WERI-Rb-1 (cell line): ENCODE results near the gene JPH2.

Experiments used
- DNase-seq: peaks from one replicate; pipeline ENCODE4 v3.0.0-alpha.2; 2020
- H3K27ac ChIP-seq: fragments of 250-450 bp; sonication (Bioruptor Pico); 2 replicates; pipeline ENCODE4 v1.5.1; 2020; ENCODE audit warnings: mild to moderate bottlenecking, moderate library complexity
- H3K27me3 ChIP-seq: fragments of 250-450 bp; sonication (Bioruptor Pico); 2 replicates; pipeline ENCODE4 v1.5.1; 2021; ENCODE audit warnings: mild to moderate bottlenecking, low read depth, moderate library complexity; ENCODE audit not compliant: insufficient read depth, severe bottlenecking
- H3K36me3 ChIP-seq: fragments of 250-450 bp; sonication (Bioruptor Pico); 2 replicates; pipeline ENCODE4 v1.5.1; 2020; ENCODE audit warnings: mild to moderate bottlenecking, moderate library complexity
- H3K4me3 ChIP-seq: 2 replicates; pipeline ENCODE4 v1.5.1; 2011; ENCODE audit warnings: low read depth, mild to moderate bottlenecking, control low read depth, low read length
- H3K9me3 ChIP-seq: fragments of 250-450 bp; sonication (Bioruptor Pico); 2 replicates; pipeline ENCODE4 v1.5.1; 2021; ENCODE audit warnings: mild to moderate bottlenecking, moderate library complexity; ENCODE audit not compliant: severe bottlenecking
- CTCF ChIP-seq: IDR thresholded peaks from 2 replicates; pipeline ENCODE4 v1.5.1; 2011; ENCODE audit warnings: low read depth, mild to moderate bottlenecking, control low read depth, inconsistent platforms, low read length

JPH2 gene

DNA sequence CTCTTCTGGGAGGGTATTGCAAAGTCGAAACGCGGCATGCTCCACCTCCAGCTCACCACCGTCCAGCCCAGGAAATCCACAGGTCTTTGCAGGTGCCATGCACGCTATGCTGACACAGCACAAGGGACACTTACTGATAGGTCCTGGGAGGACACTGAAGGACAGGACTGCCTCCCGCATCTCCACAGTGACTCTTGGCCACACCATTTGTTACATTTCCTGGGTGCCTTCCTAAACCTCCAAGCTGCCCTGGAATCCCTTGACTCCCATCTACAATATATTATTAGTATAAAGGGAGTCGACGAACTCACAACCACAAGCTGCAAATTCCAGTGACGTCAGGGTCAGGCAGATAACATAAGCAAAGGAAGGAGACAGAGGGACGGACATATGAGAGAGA is 106.9 kb downstream of the JPH2 start:
- TF ChIP-seq CTCF = no peak
- peaks cover under 1% of the 10 kb centered on the region for H3K27me3 ChIP-seq
- H3K27ac ChIP-seq = no peak overlapping the region
- DNase-seq = no peak
- H3K4me3 ChIP-seq = no peak overlapping the region
- H3K36me3 ChIP-seq = no peaks in the 10 kb centered on the region
- no peaks in the 10 kb centered on the region for H3K9me3 ChIP-seq

GRCh38 chr20:44079291-44079690 is 107.7 kb downstream of the JPH2 start:
- TF ChIP-seq CTCF = no peak
- Histone ChIP-seq H3K27me3 (peaks cover 9% of the 10 kb centered on the region), H3K27ac (no peak overlapping the region)

DNA sequence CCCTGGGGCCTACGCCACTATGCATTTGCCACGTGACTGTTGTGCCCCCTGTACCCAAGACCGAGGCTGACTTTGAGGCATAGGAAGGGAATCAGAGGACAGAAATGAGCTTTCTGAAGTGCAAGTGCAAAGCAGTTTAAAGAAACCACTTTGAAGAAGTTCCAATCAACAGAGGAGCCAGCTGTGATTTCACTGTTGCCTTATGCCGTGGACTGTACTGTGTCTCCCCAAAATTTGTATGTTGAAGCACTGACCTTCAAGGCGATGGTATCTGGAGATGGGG is 111.1 kb downstream of the JPH2 start:
- Histone ChIP-seq H3K36me3 (no peaks in the 10 kb centered on the region), H3K9me3 (no peaks in the 10 kb centered on the region), H3K4me3 (no peak overlapping the region), H3K27me3 (peaks cover 40% of the 10 kb centered on the region), H3K27ac (no peak overlapping the region)
- no peak for DNase-seq
- TF ChIP-seq CTCF = no peak

More at GRCh38 chr20:44079291-44079690, 107.7 kb downstream of the JPH2 start:
- no peak for DNase-seq
- Histone ChIP-seq H3K36me3 (no peaks in the 10 kb centered on the region), H3K4me3 (no peak overlapping the region), H3K9me3 (no peaks in the 10 kb centered on the region)

DNA sequence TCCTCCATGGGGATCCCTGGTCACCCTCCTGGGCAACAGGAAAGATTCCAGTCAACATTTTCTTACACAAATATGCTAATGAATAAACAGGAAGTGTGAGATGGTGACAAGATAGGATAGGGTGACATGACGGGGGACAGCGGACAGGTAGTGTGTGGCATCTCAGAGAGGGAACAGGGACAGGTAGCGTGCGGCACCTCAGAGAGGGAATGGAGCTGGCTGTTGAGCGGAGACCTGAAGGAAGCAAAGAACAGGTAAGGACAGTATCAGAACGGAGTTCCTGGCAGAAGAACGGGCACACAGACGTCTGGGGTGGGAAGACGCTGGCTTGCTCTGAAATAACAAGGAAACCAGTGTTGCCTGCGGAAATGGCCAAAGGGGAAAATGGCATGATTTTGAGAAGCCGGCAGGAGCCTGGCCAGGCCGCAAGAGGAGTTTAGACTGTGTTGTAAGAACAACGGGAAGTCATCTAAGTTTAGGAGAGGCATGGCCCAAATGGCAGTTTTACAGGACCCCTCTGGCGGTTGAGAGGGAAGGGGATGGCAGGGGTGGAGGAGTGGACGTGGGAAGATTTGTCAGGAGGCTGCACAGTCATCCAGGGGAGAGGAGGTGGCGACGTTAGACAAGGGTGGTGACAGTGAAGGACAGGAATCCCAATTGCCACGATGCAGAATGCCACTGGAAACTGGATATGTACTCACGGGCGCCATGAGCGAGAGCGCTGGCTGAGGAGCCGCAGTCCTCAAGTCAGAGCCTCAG is 111.6 kb downstream of the JPH2 start:
- no peak for DNase-seq
- no peak overlapping the region for H3K4me3 ChIP-seq
- no peak overlapping the region for H3K27ac ChIP-seq
- no peaks in the 10 kb centered on the region for H3K9me3 ChIP-seq
- peaks cover 46% of the 10 kb centered on the region for H3K27me3 ChIP-seq
- TF ChIP-seq CTCF = no peak
- no peaks in the 10 kb centered on the region for H3K36me3 ChIP-seq

GRCh38 chr20:44074252-44075151 is 112.5 kb downstream of the JPH2 start:
- DNase-seq = no peak
- no peak overlapping the region for H3K27ac ChIP-seq
- H3K9me3 ChIP-seq = no peaks in the 10 kb centered on the region
- TF ChIP-seq CTCF = no peak
- no peak overlapping the region for H3K4me3 ChIP-seq
- peaks cover 54% of the 10 kb centered on the region for H3K27me3 ChIP-seq
- no peaks in the 10 kb centered on the region for H3K36me3 ChIP-seq
